GM21367 (cell line): ENCODE measurements around the gene ZNF260.
A peak's percentile ranks its signal among the peaks of the same experiment; 100 is the strongest.
"Not testable (repeated sequence)": the region's sequence is repeated elsewhere in the genome, so short reads cannot be mapped to it uniquely, and the experiment has no call there.

Experiments
- ATAC-seq: cut with Tn5 transposase; IDR thresholded peaks from one replicate; pipeline ENCODE4 v1.9.1; 2021; ENCODE audit not compliant: unreplicated experiment

The ZNF260 gene

DNA sequence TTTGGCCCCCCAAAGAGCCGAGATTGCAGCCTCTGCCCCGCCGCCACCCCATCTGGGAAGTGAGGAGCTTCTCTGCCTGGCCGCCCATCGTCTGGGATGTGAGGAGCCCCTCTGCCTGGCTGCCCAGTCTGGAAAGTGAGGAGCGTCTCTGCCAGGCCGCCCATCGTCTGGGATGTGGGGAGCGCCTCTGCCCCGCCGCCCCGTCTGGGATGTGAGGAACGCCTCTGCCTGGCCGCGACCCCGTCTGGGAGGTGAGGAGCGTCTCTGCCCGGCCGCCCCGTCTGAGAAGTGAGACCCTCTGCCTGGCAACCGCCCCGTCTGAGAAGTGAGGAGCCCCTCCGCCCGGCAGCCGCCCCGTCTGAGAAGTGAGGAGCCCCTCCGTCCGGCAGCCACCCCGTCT is 37.2 kb downstream of the ZNF260 start:
- ATAC-seq: not testable (repeated sequence)

GRCh38 chr19:36489920-36490415 is 38.1 kb downstream of the ZNF260 start:
- ATAC-seq: peak; percentile 16

DNA sequence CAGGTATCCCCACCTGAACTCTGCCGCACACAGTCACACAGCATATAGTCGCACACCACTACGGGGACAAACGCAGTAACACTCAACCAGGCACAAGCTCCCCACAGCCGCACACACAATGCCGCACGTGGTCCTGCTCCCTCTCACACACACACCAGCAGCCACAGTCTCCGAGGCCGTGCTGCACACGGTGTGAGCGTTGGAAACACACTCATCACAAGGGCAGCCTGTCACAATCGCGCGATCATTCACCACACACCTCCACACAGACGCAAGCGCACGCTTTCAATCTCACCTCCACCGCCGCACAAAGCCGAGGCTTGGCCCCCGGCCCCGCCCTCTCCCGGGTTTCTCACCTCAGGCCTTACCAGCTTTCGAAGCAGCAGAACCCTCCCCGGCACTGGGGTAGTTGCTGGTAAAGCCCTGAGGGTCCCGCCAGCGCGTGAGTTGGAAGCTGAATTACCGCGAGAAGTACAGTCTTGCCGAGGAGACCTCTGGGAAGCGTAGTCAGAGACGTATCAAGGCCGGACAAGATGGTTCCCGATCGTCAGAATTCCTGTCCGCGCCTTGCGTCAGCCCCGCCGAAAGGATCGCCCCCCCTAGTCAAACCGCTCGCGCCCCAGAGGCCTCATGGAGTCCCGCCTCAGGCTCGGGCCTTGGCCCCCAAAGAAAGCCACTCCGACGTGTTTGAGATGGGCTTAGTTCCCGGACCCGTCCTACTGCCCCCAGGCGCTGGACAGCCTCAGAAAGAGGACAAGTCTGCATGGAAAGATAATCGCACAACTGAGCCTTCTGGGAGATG is 38.8 kb downstream of the ZNF260 start, which contains the start of gene ZNF566:
Gene ZNF566, minus strand, starts transcription at position 444 of the 802 bp plus-strand sequence. CDS start 13,004 bp downstream, outside the sequence.
- ATAC-seq: peak; percentile 75

- peak; percentile 8 for ATAC-seq
Observed at GRCh38 chr19:36488846-36489117, 39.3 kb downstream of the ZNF260 start.

GRCh38 chr19:36488118-36488845 is 39.8 kb downstream of the ZNF260 start:
- ATAC-seq: no peak

DNA sequence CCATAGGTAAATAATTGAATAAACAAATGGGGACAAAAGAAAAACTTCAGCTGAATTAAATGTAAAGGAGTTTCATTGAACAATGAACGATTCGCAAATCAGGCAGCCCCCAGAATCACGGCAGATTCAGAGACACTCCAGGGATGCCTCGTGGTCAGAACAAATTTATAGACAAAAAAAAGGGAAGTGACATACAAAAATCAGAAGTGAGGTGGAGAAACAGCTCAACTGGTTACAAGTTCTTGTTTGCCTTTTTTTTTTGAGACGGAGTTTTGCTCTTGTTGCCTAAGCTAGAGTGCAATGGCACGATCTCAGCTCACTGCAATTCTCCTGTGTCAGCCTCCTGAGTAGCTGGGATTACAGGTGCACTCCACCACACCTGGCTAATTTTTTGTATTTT is 44.4 kb downstream of the ZNF260 start:
- no peak for ATAC-seq

DNA sequence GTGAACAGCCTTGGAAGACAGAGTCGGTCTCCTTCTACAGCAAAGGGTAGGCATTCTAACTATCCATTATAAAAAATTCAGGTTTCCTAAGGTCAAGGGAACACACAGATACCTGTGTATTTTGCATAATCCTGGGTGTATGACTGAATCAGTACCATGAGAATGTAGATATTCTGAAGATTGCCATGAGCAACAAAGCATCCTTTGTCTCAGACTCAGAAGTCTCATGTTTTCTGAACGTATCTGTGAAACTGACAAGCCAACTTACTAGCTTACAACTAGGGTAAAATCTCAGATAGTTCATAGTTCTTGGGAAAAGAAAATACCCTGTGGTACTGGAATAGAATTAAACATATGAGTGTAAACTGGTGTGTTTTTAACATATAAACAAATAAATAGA is 45.2 kb downstream of the ZNF260 start:
- ATAC-seq: no peak
